ENCODE results near the gene GASK1A.
"Not testable (repeated sequence)": the region's sequence is repeated elsewhere in the genome, so short reads cannot be mapped to it uniquely, and the experiment has no call there.

GASK1A gene

GRCh38 chr3:43061101-43061895 is 82.2 kb downstream of the GASK1A start:
- DNase-seq (ENCODE audit: low read depth, low spot score), result no peak

GRCh38 chr3:43062040-43062563 is 83.0 kb downstream of the GASK1A start:
- no peak for DNase-seq (ENCODE audit: low read depth, low spot score)

- DNase-seq (ENCODE audit: low read depth, low spot score), result no peak
Observed at GRCh38 chr3:43062564-43063040, 83.5 kb downstream of the GASK1A start.

GRCh38 chr3:43063114-43063513 is 84.0 kb downstream of the GASK1A start:
- DNase-seq (ENCODE audit: low read depth, low spot score), result no peak

- not testable (repeated sequence) for DNase-seq (ENCODE audit: low read depth, low spot score)
Observed at GRCh38 chr3:43070670-43071069, 91.6 kb downstream of the GASK1A start.

- DNase-seq (ENCODE audit: low read depth, low spot score), result no peak
Observed at GRCh38 chr3:43071313-43071893, 92.3 kb downstream of the GASK1A start.

GRCh38 chr3:43072361-43072760 is 93.2 kb downstream of the GASK1A start:
- no peak for DNase-seq (ENCODE audit: low read depth, low spot score)

GRCh38 chr3:43073116-43073835 is 94.2 kb downstream of the GASK1A start:
- no peak for DNase-seq (ENCODE audit: low read depth, low spot score)

- no peak for DNase-seq (ENCODE audit: low read depth, low spot score)
Observed at GRCh38 chr3:43073836-43074220, 94.7 kb downstream of the GASK1A start.

- DNase-seq (ENCODE audit: low read depth, low spot score), result no peak
Observed at GRCh38 chr3:43074482-43074881, 95.4 kb downstream of the GASK1A start.

- no peak for DNase-seq (ENCODE audit: low read depth, low spot score)
Observed at GRCh38 chr3:43074901-43075689, 96.0 kb downstream of the GASK1A start.

- no peak for DNase-seq (ENCODE audit: low read depth, low spot score)
Observed at GRCh38 chr3:43075904-43076661, 97.0 kb downstream of the GASK1A start.

GRCh38 chr3:43076857-43077256 is 97.7 kb downstream of the GASK1A start:
- no peak for DNase-seq (ENCODE audit: low read depth, low spot score)

- no peak for DNase-seq (ENCODE audit: low read depth, low spot score)
Observed at GRCh38 chr3:43077261-43077660, 98.2 kb downstream of the GASK1A start.

GRCh38 chr3:43077707-43078106 is 98.6 kb downstream of the GASK1A start:
- no peak for DNase-seq (ENCODE audit: low read depth, low spot score)

- no peak for DNase-seq (ENCODE audit: low read depth, low spot score)
Observed at GRCh38 chr3:43079536-43080332, 100.6 kb downstream of the GASK1A start.

GRCh38 chr3:43080726-43081568 is 101.8 kb downstream of the GASK1A start:
- no peak for DNase-seq (ENCODE audit: low read depth, low spot score)

- DNase-seq (ENCODE audit: low read depth, low spot score), result no peak
Observed at GRCh38 chr3:43081796-43082195, 102.7 kb downstream of the GASK1A start.

GRCh38 chr3:43082457-43082856 is 103.3 kb downstream of the GASK1A start:
- DNase-seq (ENCODE audit: low read depth, low spot score), result no peak
